Epidermal melanocyte (primary cell): Measurements from ENCODE around the gene PRRC2C.

ENCODE experiments used
- DNase-seq: peaks from one replicate; pipeline ENCODE4 v3.0.0; 2011; ENCODE audit warnings: low spot score; ENCODE audit not compliant: insufficient read length

Gene PRRC2C

GRCh38 chr1:171635661-171636060 is 150.3 kb downstream of the PRRC2C start:
- DNase-seq = no peak

GRCh38 chr1:171636141-171636540 is 150.8 kb downstream of the PRRC2C start:
- no peak for DNase-seq

- DNase-seq = no peak
Measured at GRCh38 chr1:171637928-171638576, 152.7 kb downstream of the PRRC2C start.

GRCh38 chr1:171640225-171640624 is 154.9 kb downstream of the PRRC2C start:
- DNase-seq = no peak

DNA sequence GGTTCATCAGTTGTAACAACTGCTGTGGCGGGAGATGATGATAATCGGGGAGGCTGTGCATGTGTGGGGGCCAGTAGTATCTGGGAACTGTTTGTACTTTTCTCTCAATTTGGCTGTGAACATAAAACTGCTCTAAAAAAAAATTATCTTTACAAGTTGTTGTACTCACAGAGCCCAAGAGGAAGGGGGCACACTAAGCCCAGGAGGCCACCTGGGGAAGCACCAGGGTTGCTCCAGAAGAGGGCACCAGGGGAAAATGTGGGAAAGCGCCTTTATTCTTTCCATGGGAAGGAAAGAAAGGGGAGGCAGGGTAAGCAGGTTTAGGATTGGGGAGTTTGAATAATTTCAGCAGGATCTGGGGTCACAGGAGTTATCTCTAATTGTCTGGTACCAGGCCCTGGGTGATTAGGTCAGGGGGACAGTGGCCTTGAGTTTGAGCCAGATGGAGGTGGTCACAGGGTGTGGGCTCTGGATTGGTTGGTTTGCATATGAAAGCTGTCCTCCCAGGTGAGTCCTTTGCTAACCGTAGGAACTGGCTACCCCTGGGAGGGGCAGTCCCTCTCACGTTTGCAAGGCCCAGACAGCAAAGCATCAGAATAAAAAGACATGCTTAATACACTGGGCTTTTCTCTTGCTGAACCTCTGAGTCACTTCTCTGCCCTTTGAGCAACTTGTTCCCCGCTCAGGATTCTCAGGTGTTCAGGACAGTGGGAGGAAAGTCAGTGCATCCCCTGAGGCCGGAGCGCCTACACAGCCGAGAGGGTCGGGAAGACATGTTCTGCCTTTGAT is 155.9 kb downstream of the PRRC2C start:
- no peak for DNase-seq

GRCh38 chr1:171642197-171642596 is 156.9 kb downstream of the PRRC2C start:
- DNase-seq = no peak
